GM12878 (cell line): ENCODE data around the gene ITGB8.

Experiments
- CBX5 ChIP-seq: sonication (generic); IDR thresholded peaks from 2 replicates; pipeline ENCODE4 v1.6.1; 2016; ENCODE audit warnings: low read depth, moderate library complexity, mild to moderate bottlenecking, inconsistent platforms
- CTCF ChIP-seq, 3 experiments: IDR thresholded peaks in 2 of 3; conservative IDR thresholded peaks in 1 of 3; 2 replicates each; pipeline ENCODE4 v1.5.1; 2011; ENCODE audit warnings: low read depth in 3 of 3, low read length in 3 of 3, mild to moderate bottlenecking in 3 of 3, control low read depth in 2 of 3, moderate library complexity in 2 of 3, inconsistent platforms in 1 of 3, mixed read lengths in 1 of 3; ENCODE audit not compliant: control insufficient read depth in 2 of 3, insufficient read depth in 1 of 3; ENCODE audit errors: extremely low read depth in 1 of 3
- E4F1 ChIP-seq: fragments of 450-650 bp; IDR thresholded peaks from 2 replicates; pipeline ENCODE4 v1.6.1; 2018; ENCODE audit warnings: borderline replicate concordance, mild to moderate bottlenecking; ENCODE audit not compliant: partially characterized antibody
- EZH2 ChIP-seq: IDR thresholded peaks from 2 replicates; pipeline ENCODE4 v1.6.1; 2012; ENCODE audit warnings: low read depth, mild to moderate bottlenecking, control low read depth, inconsistent platforms, low read length, borderline replicate concordance; ENCODE audit not compliant: control insufficient read depth
- GABPA ChIP-seq: IDR thresholded peaks from 2 replicates; pipeline ENCODE4 v1.6.1; 2014; ENCODE audit warnings: antibody characterized with exemption, low read depth, mild to moderate bottlenecking, inconsistent platforms
- MXI1 ChIP-seq: fragments of 150-350 bp; IDR thresholded peaks from 2 replicates; pipeline ENCODE4 v1.6.1; 2011; ENCODE audit warnings: low read depth, mild to moderate bottlenecking, inconsistent platforms, low read length, improper control_type of control experiment
- REST ChIP-seq: IDR thresholded peaks from 2 replicates; pipeline ENCODE4 v1.6.1; 2012; ENCODE audit warnings: mild to moderate bottlenecking, low read depth, low read length
- SIN3A ChIP-seq: IDR thresholded peaks from 2 replicates; pipeline ENCODE4 v1.6.1; 2012; ENCODE audit warnings: low read depth, low read length, improper control_type of control experiment

GRCh38 chr7:20417260-20417659 lies 86.6 kb downstream of the ITGB8 start:
- TF ChIP-seq CBX5 = no peak
- TF ChIP-seq EZH2 = no peak
- TF ChIP-seq CTCF (IDR thresholded peaks at IDR 0.05 in 2 of 3, conservative IDR thresholded peaks at IDR 0.05 in 1 of 3; ENCODE audit: control insufficient read depth in 2 of 3, extremely low read depth in 1 of 3, insufficient read depth in 1 of 3, low read depth in 3 of 3, low read length in 3 of 3) = no peak
- TF ChIP-seq SIN3A = no peak
- no peak for TF ChIP-seq REST
- no peak for TF ChIP-seq GABPA
- TF ChIP-seq MXI1 = no peak
- no peak for TF ChIP-seq E4F1
